GM12801 (cell line): Measurements from ENCODE around the gene C1QL1.

Source experiments
- CTCF ChIP-seq: IDR thresholded peaks from one replicate; pipeline ENCODE4 v1.5.1; 2011; ENCODE audit warnings: control low read depth; ENCODE audit not compliant: insufficient read length; ENCODE audit errors: extremely low read depth

C1QL1 gene

GRCh38 chr17:44956998-44957981, 10.8 kb downstream of the C1QL1 start:
- no peak for TF ChIP-seq CTCF

DNA sequence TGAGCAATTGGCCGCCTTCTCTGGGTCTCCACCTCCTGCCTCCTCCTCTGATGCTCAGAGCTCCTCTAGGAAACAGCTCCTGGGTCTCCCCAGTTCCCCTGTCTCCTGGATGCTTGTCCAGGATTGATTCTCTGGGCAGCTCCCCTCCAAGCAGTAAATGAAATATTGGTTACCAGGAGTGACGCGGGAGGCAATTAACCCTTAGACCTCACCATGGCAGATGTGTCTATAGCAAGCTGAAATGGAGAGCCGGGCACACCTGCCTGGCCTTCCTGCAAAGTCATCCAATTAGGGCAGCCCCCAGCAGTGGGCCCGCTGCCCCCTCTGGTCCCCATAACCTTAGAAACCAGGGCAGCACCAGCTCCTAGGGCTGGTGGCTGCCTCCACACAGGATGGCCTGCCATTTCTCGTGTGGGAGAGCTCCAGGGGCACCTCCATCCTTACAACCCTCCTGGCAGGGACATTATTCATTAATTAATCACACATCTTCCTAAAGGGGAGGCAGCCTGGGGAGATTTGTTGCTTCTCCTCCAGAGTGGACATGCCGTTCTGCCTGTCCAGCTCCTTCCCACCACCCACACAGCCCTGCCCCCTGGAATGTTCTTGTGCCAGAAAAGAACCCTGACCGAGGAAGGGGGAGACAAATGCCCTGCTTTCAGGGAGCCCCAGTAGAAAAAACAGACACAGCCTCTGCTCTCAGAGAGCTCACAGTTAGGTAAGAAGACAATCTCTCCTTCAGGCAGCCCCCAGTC, 12.3 kb downstream of the C1QL1 start:
- TF ChIP-seq CTCF: no peak

GRCh38 chr17:44952946-44953475, 15.1 kb downstream of the C1QL1 start:
- TF ChIP-seq CTCF: no peak

DNA sequence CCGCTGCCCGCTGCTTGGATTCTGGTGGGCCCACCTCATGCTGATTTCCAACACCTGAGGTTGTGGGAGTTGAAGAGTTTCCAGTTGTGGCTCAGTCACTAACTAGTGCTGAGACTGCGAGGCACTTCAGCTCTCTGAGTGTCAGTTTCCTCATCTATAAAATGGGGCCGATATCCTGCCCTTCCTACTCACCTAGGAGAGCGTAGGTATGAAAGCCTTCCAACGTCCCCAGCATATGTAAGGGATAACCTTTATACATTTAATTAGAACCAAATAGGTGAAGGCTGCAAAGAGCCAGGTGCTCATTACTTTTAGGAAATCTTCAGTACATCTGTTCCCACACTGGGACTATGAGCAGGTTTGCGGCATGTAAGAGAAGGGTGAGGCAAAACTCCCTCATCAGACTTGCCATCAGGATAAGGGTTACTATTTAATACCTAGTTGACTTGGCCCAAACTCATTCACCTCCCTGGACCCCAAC, 19.7 kb downstream of the C1QL1 start:
- TF ChIP-seq CTCF: no peak

- no peak for TF ChIP-seq CTCF
Measured at GRCh38 chr17:44947461-44948314, 20.4 kb downstream of the C1QL1 start, which contains the start of gene KIF18B. Gene KIF18B (minus strand): TSS chr17:44947773. CDS start chr17:44936344, 11,429 bp downstream.

DNA sequence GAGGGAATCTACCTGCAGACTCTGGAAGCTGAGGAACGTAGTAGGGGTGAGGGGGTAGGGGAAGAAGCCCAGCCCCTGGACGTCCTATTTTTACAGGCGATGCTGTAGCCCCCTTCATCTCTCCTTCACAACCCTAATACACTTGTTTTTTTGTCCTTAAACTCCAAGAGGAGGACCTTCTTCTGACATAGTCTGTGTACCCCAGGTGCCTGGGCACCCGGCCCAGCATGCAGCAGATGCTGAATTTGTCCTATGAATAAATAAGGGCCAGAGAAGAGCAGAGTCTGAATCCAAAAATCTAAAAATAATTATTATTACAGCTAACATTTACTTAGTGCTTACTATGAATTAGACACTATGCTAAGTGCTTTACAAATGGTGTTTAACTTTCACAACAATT, 25.6 kb downstream of the C1QL1 start:
- TF ChIP-seq CTCF: no peak
